SK-N-SH treated with all-trans-retinoic acid at 6 μM for 48 hours (cell line): ENCODE measurements around the gene KIF11.

Experiments
- ATAC-seq: fragments of 200-7000 bp; cut with Tn5 transposase; 3 replicates; pipeline ENCODE4 v1.9.1; 2020; ENCODE audit warnings: mild to moderate bottlenecking, moderate library complexity
- BACH2 ChIP-seq: fragments of 250-450 bp; sonication (Bioruptor Pico); IDR thresholded peaks from 2 replicates; pipeline ENCODE4 v1.9.0; 2021; ENCODE audit warnings: mild to moderate bottlenecking, borderline replicate concordance
- CREB5 ChIP-seq: fragments of 250-450 bp; sonication (Bioruptor Pico); IDR thresholded peaks from 2 replicates; pipeline ENCODE4 v1.5.1; 2020; ENCODE audit warnings: low read depth, mild to moderate bottlenecking, moderate library complexity
- CSRNP3 ChIP-seq: fragments of 250-450 bp; sonication (Bioruptor Pico); IDR thresholded peaks from 2 replicates; pipeline ENCODE4 v1.5.1; 2021; ENCODE audit warnings: mild to moderate bottlenecking, moderate library complexity
- ESRRG ChIP-seq: fragments of 250-450 bp; sonication (Bioruptor Pico); IDR thresholded peaks from 2 replicates; pipeline ENCODE4 v1.6.1; 2021; ENCODE audit warnings: mild to moderate bottlenecking
- GLIS3 ChIP-seq: fragments of 250-450 bp; sonication (Bioruptor Pico); IDR thresholded peaks from 2 replicates; pipeline ENCODE4 v1.5.0; 2020; ENCODE audit warnings: mild to moderate bottlenecking, moderate library complexity
- ISL1 ChIP-seq: fragments of 250-450 bp; sonication (Bioruptor Pico); IDR thresholded peaks from 2 replicates; pipeline ENCODE4 v2.1.2; 2022; ENCODE audit warnings: mild to moderate bottlenecking, moderate library complexity
- OSR1 ChIP-seq: fragments of 250-450 bp; sonication (Bioruptor Pico); IDR thresholded peaks from 2 replicates; pipeline ENCODE4 v1.8.0; 2022; ENCODE audit warnings: moderate library complexity, mild to moderate bottlenecking, inconsistent platforms
- PATZ1 ChIP-seq: fragments of 250-450 bp; sonication (Bioruptor Pico); IDR thresholded peaks from 2 replicates; pipeline ENCODE4 v1.8.0; 2020; ENCODE audit warnings: mild to moderate bottlenecking, moderate library complexity, borderline replicate concordance
- RARB ChIP-seq: fragments of 250-450 bp; sonication (Bioruptor Pico); IDR thresholded peaks from 2 replicates; pipeline ENCODE4 v1.8.0; 2021; ENCODE audit warnings: mild to moderate bottlenecking, moderate library complexity
- SNAI2 ChIP-seq: fragments of 250-450 bp; sonication (Bioruptor Pico); IDR thresholded peaks from 2 replicates; pipeline ENCODE4 v1.5.0; 2020; ENCODE audit warnings: mild to moderate bottlenecking, moderate library complexity
- TCF4 ChIP-seq: fragments of 250-450 bp; sonication (Bioruptor Pico); IDR thresholded peaks from 2 replicates; pipeline ENCODE4 v1.8.0; 2021; ENCODE audit warnings: mild to moderate bottlenecking, moderate library complexity, borderline replicate concordance
- TOX ChIP-seq: fragments of 250-450 bp; sonication (Bioruptor Pico); IDR thresholded peaks from 2 replicates; pipeline ENCODE4 v1.8.0; 2021; ENCODE audit warnings: mild to moderate bottlenecking, moderate library complexity, borderline replicate concordance
- TSHZ2 ChIP-seq: fragments of 250-450 bp; sonication (Bioruptor Pico); IDR thresholded peaks from 2 replicates; pipeline ENCODE4 v1.5.0; 2020; ENCODE audit warnings: mild to moderate bottlenecking, moderate library complexity
- ZC3H10 ChIP-seq: fragments of 250-450 bp; sonication (Bioruptor Pico); IDR thresholded peaks from 2 replicates; pipeline ENCODE4 v1.5.1; 2021; ENCODE audit warnings: mild to moderate bottlenecking, moderate library complexity
- ZFP30 ChIP-seq: fragments of 450-650 bp; formaldehyde crosslinking; IDR thresholded peaks from 2 replicates; pipeline ENCODE4 v1.5.0; 2022; ENCODE audit warnings: mild to moderate bottlenecking, moderate library complexity
- ZNF565 ChIP-seq: fragments of 450-650 bp; formaldehyde crosslinking; conservative IDR thresholded peaks from 2 replicates; pipeline ENCODE4 v1.5.0; 2020; ENCODE audit warnings: low read depth, mild to moderate bottlenecking, moderate library complexity
- ZNF8 ChIP-seq: fragments of 450-650 bp; formaldehyde crosslinking; IDR thresholded peaks from 2 replicates; pipeline ENCODE4 v1.5.0; 2020; ENCODE audit warnings: mild to moderate bottlenecking, moderate library complexity
- TF ChIP-seq, protein P1 (sequence below): fragments of 250-450 bp; sonication (Bioruptor Pico); IDR thresholded peaks from 2 replicates; pipeline ENCODE4 v1.8.0; 2021; ENCODE audit warnings: low read depth, mild to moderate bottlenecking, moderate library complexity, borderline replicate concordance

Gene KIF11

DNA sequence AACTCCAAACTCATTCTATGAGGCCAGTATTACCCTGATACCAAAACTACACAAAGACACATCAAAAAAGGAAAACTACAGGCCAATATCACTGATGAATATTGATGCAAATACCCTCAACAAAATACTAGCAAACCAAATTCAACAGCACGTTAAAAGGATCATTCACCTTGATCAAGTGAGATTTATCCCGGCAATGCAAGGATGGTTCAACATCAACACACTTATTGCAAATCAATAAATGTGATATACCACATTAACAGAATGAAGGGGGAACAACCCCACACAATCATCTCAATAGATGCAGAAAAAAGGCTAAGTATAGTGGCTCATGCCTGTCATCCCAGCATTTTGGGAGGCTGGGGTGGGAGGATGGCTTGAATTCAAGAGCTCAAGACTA, 39.0 kb upstream of the KIF11 start:
- no peak for ATAC-seq
- TF ChIP-seq ZC3H10 (CRISPR knock-in tag) (no peak), GLIS3 (no peak), RARB (no peak), ZNF565 (CRISPR knock-in tag) (no peak), ZNF8 (CRISPR knock-in tag) (no peak), SNAI2 (CRISPR knock-in tag) (no peak), TCF4 (CRISPR knock-in tag) (no peak), CREB5 (no peak), OSR1 (no peak), ISL1 (CRISPR knock-in tag) (no peak), BACH2 (CRISPR knock-in tag) (no peak), CSRNP3 (no peak), ZFP30 (no peak), PATZ1 (CRISPR knock-in tag) (no peak)
- TF ChIP-seq, protein P1, sequence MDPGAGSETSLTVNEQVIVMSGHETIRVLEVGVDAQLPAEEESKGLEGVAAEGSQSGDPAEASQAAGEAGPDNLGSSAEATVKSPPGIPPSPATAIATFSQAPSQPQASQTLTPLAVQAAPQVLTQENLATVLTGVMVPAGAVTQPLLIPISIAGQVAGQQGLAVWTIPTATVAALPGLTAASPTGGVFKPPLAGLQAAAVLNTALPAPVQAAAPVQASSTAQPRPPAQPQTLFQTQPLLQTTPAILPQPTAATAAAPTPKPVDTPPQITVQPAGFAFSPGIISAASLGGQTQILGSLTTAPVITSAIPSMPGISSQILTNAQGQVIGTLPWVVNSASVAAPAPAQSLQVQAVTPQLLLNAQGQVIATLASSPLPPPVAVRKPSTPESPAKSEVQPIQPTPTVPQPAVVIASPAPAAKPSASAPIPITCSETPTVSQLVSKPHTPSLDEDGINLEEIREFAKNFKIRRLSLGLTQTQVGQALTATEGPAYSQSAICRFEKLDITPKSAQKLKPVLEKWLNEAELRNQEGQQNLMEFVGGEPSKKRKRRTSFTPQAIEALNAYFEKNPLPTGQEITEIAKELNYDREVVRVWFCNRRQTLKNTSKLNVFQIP: no peak

DNA sequence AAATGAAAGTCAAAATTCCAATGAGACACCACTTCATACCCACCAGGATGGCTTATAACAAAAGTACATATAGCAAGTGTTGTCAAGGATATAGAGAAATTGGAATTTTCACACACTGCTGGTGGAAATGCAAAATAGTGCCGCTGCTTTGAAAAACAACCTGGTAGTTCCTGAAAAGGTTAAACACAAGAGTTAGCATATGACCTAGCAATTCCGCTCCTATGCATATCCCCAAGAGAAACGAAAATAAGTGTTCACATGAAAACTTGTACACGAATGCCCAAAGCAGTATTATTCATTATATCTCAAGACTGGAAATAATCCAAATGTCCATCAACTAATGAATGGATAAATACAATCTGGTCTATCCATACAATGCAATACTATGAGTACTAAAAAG, 33.9 kb upstream of the KIF11 start:
- TF ChIP-seq CSRNP3 (no peak), TSHZ2 (no peak), ESRRG (no peak), TOX (no peak), ZC3H10 (CRISPR knock-in tag) (no peak)
- TF ChIP-seq, all 23 proteins: peak for 0
- no peak for ATAC-seq

DNA sequence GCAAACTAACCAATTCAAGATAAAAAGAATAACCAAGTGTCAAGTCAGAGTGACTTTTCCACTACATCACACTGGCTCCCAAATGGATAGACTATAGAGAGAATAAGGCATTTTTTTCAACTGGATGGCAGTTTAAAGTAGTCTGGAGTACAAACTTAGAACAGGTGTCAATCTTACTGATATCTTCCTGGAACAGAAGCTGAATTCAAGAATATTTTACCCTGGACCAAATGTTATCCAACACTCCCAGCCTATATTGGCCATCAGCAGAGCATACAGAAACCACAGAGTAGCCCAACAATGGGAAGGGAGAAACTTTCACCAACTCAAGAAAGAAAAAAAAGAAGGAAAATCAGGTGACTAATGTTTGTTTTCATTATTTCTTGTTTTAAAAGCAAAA, 30.5 kb upstream of the KIF11 start:
- TF ChIP-seq BACH2 (CRISPR knock-in tag) (no peak), TCF4 (CRISPR knock-in tag) (no peak)
- no peak for ATAC-seq

- TF ChIP-seq GLIS3: no peak
- no peak for ATAC-seq
These were observed 24.9 kb upstream of the KIF11 start for GRCh38 chr10:92567952-92568600.
